Measurements from ENCODE around the gene PIK3R1.

PIK3R1 gene

DNA sequence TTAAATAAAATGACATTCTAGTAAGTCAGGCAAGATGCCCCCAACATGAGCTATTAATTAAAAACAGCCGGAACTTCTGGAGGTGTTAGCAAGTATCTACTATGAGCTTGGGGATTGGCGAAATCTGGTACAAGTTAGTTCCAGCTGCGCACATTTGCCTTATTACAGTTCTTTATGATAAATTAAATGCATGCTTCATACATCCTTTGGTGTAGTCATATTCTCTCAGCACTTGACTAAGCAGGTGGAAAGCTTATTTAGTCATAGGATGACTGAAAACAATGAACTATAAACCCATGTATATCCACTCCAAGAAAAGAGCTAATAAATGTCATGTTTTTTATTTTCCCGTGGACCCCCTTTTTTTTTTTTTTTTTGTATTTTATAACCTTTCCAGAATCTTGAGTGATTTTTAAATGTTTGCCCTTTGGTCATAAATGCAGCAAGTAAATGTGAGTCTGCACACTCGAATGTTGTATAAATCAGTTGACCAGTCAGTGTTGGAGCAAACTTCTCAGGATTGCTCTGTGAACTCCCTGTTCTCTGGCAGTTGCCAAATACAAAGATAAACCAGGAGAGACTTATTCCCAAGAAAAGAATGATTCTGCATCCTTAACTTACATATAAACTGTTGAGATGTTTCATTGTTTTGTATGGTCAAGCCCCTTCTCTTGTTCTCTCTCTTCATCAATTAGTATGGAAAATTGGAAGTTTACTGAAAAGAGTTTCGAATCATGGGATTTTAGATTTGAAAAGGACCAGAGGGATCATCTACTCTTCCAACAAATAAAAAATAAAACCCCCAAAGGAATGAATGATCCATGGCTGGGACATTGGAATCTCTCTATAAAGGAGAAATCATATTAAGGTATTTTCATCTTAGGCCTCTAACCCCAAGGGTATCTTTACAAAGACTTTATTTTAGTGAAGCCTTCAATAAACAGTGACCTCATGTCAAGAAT is 38.3 kb downstream of the PIK3R1 start:
- no peak for DNase-seq

DNA sequence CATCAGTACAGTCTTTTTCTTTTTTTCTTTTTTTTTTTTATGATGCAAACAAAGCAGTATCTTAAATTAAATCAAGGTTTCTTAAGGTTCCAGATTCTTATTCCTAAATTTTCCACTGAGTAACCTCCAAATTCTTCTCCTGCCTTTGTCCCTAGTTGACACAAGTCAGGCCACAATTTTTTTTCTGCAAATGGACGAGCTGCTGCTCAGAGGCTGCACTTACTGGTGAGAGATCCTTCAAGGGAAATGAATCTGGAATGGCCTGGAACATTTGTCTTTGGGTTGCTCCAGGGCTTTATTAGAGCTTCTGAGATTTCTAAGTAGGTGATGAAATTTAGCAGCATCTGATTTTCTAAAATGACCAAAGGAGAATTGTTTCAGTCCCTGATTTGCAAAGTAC is 39.3 kb downstream of the PIK3R1 start:
- DNase-seq = no peak

DNA sequence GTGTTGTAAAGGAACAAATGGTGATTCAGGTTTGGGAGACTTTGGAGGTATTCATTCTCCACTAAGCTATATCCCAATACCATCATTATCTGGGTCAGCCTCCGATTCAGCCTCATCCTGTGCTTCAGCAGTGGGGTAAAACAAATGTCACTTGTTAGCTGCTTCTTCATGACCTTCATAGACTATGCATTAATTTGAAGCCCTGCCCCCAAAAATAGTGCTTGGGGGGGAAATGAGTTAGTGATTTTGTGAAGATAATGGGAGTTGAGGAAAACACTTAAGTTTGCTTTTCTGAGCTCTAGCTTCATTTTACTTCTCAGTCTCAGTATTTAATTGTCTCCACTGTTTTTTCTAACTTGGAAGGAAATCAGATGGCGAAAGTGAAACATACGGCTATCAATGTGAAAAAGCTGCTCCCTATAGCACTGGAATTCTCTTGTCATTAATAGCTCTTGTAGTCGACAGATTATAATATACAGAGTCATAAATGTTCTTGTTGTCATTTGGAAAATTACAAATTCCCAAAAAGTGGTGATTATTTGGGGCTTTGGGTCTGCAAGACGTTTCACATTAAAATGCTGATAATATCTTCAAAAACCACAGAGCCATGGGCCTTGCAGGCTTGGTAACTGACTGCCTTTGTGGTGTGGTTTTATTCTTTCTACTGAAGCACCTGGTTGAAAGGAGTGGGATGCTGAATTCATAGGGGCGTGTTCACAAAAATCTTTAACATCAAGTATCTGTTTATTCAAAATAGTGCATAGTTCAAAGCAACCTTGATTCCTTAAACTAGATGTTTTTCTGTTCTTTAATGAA is 40.0 kb downstream of the PIK3R1 start:
- DNase-seq = peak; percentile 76

DNA sequence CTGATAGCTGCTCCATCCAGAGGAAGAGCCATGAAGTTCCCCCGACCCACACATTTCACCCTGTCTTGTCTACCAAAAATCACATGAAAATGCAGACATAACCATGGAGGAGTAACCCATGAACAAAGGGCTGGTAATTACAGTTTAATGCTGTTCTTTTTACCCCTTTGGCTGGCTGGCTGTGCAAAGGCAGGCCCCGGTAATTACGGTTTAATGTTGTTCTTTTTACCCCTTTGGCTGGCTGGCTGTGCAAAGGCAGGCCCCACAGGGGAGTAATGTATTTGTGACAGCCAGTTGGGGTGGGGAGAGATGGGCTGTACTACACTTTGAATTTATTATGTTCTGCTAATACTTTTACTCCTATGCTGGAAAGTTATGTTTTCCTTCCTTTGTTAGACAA is 41.7 kb downstream of the PIK3R1 start:
- no peak for DNase-seq

DNA sequence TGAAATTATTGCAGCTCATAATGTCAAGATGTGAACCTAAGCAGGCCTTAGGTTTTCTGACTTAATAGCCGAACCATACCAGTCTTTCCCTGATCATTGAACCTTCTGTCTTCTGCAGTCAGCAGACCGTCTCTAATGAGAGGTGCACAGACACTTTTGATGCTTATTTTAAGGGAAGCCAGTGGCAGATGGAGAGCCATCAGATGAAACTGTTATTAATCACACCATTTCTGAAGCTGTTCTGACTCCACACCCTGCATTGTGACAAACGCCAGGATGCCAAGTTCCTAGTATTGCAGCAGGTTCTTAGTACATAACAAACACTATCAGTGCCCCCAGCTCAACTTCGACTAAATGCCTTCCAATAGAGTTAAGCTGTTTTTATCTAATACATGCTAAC is 43.0 kb downstream of the PIK3R1 start:
- DNase-seq = no peak

DNA sequence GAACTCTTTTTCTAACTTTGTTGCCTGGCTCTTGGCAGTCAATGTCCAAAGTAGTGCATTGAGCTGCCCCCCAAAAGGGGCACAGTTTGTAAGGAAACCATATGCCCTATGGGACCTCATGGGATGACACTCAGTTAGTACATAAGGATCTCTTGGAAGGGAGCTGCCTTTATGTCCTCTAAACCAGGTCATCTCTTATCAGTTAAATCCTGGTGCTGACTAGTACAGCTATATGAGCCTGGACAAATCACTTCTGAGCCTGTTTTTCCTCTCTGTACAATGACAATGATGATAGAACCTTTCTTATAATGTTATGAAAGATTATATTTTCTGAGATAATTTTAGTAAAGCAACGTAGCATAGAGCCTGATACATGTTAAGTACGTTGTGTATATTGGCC is 44.1 kb downstream of the PIK3R1 start:
- no peak for DNase-seq

DNA sequence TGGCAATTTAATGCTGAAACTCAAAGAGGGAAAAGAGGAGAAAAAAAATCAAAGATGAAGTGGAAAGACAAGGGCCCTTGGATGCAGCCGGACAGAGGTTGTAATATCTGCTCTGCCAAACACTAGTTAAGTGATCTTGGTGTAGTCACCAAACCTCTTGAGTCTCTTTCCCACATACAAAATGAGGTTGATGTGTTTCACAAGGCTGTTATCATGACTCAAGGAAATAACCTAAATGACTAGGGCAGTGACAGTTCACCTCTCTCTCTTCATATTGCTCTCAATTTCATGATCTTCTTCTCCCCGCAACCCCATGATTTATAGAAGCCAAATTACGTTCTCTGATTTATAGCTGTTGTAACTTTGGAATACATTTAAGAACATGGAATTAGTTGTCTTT is 44.9 kb downstream of the PIK3R1 start:
- no peak for DNase-seq

DNA sequence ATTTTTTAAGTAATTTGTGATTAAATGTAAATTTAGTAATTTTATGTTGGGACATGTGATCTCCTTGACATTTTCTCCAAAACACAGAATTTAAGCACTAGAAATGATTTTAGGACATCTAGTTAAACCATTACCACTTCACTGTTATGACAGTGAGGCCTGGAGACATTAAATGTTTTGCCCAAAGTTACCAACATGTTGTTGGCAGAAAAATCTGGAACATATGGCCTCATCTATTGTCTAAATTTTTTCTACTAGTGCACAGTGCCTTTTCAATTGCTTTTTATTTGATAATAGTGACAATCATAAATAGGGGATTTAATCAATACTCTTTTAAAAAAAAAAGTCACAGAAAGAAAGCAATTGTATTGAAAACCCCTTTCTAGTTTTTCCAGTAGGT is 45.6 kb downstream of the PIK3R1 start:
- no peak for DNase-seq

DNA sequence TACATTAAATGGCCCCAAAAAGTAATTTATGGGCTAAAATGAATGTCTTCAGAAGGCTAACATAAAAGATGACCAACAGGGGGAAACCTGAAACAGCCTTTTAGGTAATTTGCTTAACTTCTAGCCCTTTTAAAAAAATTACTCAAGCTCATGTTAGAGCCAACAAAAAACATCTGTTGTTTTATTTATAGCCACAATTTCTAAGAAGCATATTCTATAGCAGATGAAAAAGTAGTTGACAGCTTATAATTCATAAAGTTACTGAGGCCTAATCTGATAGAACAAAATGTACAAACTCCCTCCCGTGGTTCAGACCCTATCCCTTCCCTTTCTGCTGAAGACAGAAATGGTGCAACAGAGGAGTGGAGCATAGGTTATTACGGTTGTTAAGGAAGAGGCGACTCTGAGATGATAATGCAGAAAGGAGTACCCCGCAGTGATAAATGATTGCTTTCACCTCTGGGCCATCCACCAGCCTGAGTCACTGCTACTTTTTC is 46.1 kb downstream of the PIK3R1 start:
- DNase-seq = no peak

DNA sequence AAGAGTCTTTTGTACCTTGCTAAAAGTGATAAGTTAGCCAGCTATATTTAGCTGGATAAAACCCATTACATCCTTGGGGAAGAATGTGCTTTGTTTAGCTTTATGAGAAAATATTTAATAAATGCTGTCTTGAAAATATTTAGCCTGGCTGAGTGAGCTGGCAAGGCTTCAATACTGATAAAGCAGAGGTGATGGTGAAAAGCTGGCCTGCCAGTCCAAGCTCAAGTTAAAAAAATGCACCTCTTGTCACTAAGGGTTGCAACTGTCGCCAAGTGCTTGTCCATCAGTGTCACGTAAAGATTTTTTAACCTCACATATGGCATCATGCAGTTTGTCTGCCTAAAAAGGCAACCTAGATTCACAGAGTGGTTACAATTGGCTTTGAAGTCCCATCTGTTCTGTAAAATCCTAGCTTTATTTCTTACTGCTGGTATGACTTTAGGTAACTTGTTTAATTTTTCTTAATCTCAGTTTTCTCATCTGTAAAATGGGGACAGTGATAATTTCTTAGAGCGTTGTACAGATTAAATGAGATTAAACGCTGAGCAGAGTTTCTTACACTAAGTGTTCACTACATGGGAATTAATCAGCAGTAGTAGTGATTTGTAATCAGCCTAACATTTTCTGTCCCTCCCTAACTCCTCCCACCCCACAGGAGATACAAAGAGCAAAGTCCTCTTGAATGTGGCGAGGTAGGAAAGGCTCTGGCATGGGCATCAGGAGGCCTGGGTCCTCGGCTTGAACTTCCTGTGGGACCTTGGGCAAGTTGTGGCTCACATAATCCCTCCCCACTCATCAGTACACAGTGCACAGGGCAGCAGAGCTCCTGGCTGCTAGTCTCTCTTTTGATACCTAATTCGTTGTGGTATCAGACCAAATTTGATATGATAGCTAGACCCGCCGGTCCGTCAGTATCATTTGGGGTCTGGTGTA is 48.7 kb downstream of the PIK3R1 start:
- no peak for DNase-seq

DNA sequence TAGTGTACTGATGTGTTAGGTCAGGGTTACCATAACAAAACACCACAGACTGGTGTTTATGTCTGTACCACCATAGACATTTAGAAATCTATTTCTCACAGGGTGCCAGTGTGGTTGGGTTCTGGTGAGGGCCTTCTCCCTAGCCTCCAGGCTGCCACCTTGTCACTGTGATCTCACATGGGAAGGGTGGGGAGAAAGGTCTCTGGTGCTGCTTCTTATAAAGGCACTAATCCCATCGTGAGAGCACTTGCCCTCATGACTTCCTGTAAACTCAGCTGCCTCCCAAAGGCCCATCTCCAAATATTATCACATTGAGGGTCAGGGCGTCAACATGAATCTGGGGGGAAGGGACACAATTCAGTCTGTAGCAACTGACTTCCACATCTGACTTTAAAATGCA is 49.8 kb downstream of the PIK3R1 start:
- peak; percentile 51 for DNase-seq

DNA sequence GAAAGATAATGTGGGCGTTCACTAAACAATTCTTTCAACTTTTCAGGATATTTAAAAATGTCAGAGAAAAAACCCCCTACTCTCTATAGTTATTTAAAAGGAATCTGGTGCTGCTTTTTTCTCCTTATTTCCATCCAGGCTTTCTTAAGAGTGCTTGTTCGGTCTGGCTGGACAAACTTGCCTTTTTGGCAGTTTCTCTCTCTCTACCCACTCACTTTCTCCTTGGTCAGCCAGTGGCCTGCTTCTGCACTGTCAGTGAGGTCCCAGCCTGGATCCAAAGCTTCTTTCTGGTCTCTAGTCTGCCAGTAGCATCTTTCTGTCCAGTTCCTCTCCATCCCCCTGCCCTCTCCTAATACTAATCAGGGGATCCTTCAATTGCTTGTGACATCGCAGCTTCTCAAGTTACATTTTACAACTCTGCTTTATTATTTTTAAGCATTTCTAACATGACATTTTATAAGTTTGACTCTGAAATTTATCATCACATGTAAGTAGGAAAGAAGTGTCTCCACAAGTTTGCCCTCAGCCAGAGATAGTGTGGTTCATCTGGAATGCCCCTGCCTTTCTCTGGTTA is 50.4 kb downstream of the PIK3R1 start:
- no peak for DNase-seq

DNA sequence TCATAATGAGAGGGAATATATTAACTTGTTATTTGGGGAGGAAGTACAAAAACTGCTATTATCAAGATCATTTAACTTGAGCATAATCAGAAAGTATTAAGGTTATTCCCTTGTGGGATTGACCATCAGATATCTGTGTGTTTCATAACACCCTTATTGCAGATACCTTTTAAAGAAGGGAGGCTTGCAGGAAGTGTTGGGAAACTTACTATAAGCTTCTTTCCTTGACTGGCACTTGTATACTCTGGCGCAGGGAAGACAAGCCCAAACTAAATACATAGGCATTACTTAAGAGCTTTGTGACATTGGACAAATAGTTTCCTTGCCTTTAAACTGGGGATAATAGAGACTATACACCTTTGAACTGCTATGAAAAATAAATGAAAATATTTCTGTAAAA is 50.9 kb downstream of the PIK3R1 start:
- DNase-seq = no peak

DNA sequence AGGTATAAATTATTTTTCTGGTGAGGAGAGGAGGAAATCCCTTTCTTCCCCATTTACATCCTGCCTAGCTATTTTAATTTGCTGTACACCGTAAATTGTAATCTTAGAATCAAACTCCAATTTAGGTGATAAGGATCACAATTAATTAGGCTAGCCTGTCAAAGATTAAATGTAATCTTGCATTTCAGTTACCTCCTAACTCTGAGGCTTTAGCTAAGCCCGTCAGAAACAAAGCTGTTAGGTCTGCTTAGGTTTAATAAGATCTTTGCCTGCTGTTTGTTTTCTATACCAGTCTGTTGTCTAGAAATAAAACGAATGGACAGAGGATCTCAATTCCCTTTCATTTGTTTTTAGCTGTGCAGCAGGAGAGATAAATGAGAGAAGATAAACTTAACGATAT is 51.5 kb downstream of the PIK3R1 start:
- DNase-seq = no peak

DNA sequence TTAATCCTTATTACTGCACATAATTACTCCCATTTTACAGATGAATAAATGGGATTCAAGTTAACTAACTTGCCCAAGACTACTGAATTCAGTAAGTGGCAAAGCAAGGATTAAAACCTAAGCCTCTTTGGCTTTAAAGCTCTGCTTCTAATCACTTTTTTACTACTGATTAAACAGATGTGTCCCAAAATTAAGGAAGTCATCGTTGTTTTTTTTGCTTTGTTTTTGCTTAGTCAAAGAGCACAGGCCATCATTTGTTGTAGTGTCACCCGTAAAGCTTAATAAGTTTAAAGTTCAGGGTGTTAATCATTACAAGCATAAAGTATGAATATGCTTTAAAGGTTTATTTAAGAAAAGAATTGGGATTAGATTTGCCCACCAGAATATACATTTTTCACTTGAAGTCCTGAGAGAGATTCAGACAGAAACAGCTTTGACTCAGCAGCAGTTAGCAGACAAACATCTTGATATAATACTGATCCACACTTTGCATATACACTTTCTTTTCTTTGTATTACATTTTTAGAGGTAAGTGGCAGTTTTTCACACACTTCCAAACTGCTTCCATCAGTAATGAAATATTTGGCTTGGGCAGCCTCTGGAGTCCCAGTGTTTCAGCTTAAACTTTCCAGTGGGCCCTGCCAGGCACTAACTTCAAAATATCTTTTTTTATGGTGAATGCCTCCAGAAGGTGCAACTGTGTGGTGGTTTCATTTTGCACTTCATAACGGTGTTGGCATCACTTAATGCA is 52.7 kb downstream of the PIK3R1 start:
- DNase-seq = no peak

DNA sequence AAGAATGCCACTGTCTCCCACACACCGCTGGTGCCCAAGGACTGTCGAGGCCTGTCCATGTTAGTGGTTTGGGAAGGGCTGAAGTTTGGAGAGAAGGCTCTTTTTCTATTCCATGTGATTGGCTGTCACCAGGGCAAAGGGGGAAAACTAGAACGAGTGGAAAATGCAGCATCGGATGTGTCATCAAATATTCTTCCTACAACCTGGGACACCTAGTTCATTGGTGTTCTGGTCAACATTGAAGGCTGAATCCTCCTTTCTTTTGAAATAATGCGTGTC is 53.2 kb downstream of the PIK3R1 start:
- DNase-seq = no peak

DNA sequence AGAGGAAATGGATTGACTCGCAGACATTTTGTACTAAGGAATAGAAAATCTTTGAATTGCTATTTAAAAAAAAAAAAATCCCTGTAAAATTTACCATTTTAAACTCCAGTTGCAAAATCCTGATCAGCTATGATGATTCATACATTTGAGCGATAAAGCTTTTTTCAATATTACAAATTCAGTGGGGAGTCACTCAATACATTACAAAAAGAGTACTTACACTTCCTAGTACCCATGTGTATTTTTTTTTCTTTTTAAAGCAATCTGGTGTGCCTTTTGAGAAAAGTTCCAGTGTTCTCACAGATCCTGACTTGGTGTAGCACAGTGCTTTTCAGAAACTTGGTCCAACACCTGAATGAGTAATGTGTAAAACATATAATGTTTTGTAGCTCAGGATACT is 54.3 kb downstream of the PIK3R1 start:
- no peak for DNase-seq

DNA sequence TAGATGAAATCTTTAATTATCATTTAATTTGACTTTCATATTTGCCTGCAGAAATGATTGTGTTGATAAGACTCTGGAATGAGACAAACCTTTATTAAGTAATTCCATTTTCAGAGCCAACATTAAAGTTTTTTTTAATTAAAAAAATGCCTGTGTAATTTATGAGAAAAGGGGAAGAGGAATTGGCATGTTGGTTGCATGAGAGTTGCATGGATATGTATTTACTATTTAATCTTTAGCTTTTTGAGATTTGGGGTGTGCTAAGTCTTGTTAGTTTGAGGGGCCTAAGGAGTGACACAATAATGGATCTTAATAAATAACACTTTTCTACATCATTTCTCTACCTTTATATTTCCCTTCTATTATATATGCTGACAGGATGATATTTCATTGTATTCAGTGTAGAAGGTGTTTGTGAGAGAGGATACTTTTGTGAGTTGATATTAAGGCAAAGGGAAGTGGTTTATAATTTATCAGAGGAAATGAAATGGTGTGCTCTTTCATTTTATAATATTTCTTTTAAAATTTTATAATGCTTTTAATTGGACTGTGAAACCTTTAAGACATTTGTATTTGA is 54.9 kb downstream of the PIK3R1 start:
- no peak for DNase-seq

DNA sequence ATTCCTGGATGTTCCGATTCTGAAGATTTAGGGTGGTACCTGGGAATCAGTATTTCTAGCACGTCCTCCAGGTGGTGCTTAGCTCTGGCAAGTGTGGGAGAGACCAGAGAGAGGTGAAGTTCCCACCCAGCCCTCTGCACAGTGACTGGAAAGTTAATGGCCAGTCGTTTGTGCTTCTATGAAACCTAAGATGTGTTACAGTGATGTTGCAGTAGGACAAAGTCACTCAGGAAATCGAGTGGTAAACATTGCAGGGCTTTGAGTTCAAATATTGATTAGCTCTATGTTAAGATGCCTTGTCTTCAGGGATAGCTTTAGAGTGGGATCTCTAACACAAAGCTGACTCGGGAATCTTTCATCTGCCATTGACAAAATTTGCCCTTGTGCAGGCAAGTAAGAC is 55.6 kb downstream of the PIK3R1 start:
- no peak for DNase-seq

DNA sequence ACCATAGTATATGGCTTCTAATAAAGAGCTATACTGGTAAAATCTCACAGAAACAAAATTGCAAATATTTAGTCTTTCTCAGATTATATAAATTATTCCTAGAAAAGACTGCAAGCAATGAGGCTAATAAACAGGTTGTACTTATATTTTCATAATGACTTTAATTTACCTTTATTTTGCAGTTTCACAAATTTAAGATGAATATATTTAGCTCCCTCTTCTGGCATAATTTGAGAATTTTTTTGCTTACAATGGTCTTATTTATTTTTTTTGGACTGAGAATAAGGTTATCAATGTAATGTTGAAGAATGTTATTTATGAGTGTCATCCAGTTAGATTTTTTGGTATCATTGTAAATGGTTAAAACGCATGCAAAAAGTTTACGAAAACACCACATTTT is 56.7 kb downstream of the PIK3R1 start:
- peak; percentile 50 for DNase-seq

DNA sequence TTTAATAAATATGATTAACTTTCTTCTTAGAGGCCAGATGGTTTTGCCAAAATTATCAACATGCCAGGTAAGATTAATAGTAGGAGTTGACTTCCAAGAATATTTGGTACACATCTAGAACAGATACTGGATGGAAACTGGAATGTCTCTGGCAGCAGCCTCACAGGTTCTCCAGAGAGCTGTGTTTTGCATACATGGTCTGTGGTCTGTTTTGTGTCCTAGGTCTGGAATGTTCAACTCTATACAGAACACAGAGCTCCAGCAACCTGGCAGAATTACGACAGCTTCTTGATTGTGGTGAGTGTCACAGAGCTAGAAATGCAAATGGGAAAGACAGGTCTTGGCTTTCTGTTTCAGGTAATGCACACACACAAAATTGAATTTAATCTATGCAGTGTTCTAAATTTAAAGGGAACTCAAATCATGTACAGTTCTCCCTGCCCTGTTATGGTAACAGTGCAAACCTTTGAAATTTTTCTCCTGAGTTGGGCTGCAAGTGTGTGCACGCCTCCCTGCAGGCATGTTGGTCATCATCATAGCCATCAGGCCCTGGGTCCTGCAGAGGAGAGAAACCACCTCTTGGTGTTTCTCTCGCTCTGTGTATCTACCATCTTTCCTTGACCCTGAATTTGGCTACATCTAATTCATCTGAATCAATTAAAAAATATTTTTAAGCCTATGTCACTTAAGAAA is 58.3 kb downstream of the PIK3R1 start:
- no peak for DNase-seq

Data from CD4-positive, alpha-beta T cell treated with Interleukin-17A for 1 hour (primary cell).